GM12872 (cell line): ENCODE results near the gene IGFBP3.

Experiments
- CTCF ChIP-seq: IDR thresholded peaks from 3 replicates; pipeline ENCODE4 v1.5.1; 2011; ENCODE audit warnings: low read depth, mild to moderate bottlenecking, low read length, moderate library complexity; ENCODE audit not compliant: insufficient read depth

The IGFBP3 gene

DNA sequence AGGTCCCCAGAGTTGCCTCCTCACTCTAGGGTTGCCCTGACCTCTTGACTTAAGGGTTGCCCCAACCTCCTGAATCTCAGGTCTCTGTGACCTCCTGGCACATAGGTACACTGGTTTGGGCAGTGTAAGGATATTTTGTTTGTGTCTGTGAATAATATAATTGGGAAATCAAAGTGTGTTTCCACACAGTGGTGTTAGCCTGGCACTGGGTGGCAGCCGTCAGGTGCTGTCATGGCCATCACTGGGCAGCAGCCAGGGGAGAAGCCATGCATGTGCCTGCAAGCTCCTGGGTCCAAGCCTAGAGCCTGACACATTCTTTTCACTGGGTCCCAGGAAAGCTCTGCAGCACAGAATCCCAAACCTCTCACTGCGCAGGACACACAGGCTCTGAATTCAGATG lies 44.6 kb downstream of the IGFBP3 start:
- no peak for TF ChIP-seq CTCF

- TF ChIP-seq CTCF, result no peak
Observed at GRCh38 chr7:45874408-45875131, 46.5 kb downstream of the IGFBP3 start.

GRCh38 chr7:45873355-45873754 lies 47.7 kb downstream of the IGFBP3 start:
- TF ChIP-seq CTCF, result no peak

DNA sequence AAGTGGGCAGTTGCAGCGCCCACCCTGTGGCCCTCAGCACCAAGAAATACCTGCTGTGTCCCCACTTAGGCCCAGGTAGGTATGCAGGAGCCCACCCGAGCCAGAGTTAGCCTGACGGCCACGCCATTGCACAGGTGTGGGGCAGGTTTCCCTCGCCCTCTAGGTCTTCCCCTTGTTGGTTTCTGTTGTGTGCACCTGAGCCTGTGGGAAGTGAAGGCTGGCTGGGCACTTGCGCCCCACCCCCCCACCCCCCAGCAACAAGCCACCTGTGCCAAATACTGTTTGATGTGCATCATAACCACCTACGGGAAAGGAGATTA lies 48.1 kb downstream of the IGFBP3 start, which contains the start of gene CCDC201:
Gene CCDC201, minus strand, starts transcription at position 48 of the 320 bp plus-strand sequence. CDS start 75 bp downstream, outside the sequence.
- no peak for TF ChIP-seq CTCF

DNA sequence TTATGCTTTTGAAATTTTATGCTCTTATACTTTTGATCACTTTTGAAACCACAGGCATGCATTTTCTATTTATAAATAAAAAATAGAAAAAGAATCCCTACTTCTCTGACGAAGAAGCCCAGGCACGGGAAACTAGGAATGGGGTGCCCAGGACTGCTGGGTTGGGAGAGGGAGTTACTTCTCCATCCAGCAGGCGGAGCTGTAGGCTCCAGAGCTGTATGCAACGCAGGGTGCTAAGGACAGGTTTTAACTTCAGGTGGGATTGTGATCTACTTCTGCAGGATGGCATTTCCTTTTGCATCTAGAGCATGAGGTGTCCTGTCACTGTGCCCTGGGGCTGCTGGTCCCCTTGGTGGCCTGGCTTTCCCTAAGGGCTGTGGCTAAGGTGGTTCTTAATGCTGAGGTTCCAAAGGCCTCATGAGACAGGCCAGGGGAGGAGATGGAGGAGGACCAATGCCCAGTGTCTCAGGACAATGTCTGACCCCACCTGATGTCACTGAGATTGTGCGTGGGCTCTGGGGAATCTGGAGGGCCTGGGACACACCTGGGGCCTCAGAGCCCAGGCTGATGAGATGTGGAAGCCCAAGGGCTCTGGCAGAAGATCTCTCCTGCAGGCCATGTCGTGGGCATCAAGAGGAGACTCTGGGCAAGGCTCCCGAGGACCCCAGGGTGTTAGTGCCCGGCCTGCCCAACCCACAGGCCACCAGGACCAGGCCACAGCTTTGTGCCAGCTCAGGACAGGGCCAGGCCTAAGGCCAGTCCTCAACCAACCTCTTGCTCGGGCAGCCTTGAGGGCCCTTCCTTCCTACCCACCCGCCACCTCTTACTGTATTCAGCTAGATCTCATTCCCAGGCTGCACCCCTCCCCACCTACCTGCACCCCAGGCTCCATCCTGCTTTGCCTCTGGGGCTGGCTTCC lies 48.7 kb downstream of the IGFBP3 start:
- TF ChIP-seq CTCF, result peak; percentile 69

DNA sequence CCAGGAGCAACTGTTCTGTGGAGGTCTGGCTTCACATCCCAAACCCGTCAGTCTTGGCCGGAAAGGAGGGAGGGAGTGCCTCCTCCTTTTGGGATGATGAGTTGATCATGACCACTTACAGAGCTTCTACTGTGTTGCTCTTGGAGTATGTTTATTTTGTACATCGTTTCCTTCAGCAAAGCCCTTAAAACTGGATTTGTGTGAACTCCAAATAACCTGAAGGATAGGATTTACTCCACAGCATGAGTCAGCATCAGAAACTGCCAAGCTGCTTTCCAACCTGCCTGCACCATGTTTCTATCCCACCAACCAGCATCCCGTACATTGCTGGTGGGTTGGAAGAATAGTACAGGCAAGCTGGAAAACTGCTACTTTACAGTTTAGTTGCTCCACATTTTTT lies 51.6 kb downstream of the IGFBP3 start:
- no peak for TF ChIP-seq CTCF

GRCh38 chr7:45867471-45867870 lies 53.6 kb downstream of the IGFBP3 start:
- TF ChIP-seq CTCF, result no peak
